ENCODE data around the gene ARRDC4.

ARRDC4 gene

GRCh38 chr15:98000249-98001203, 40.0 kb downstream of the ARRDC4 start:
- no peak for DNase-seq

GRCh38 chr15:98001663-98002194, 41.2 kb downstream of the ARRDC4 start:
- no peak for DNase-seq

- no peak for DNase-seq
Measured at GRCh38 chr15:98002419-98002818, 41.9 kb downstream of the ARRDC4 start.

GRCh38 chr15:98002866-98003265, 42.4 kb downstream of the ARRDC4 start:
- no peak for DNase-seq

- no peak for DNase-seq
Measured at GRCh38 chr15:98003518-98003917, 43.0 kb downstream of the ARRDC4 start.

- no peak for DNase-seq
Measured at GRCh38 chr15:98003996-98004395, 43.5 kb downstream of the ARRDC4 start.

- DNase-seq, result no peak
Measured at GRCh38 chr15:98005659-98006058, 45.2 kb downstream of the ARRDC4 start.

- DNase-seq, result no peak
Measured at GRCh38 chr15:98009169-98009568, 48.7 kb downstream of the ARRDC4 start.

- no peak for DNase-seq
Measured at GRCh38 chr15:98009971-98010370, 49.5 kb downstream of the ARRDC4 start.

GRCh38 chr15:98012354-98012753, 51.9 kb downstream of the ARRDC4 start:
- no peak for DNase-seq

GRCh38 chr15:98013631-98014030, 53.1 kb downstream of the ARRDC4 start:
- no peak for DNase-seq

- no peak for DNase-seq
Measured at GRCh38 chr15:98017150-98017964, 56.9 kb downstream of the ARRDC4 start.

- DNase-seq, result no peak
Measured at GRCh38 chr15:98018761-98019351, 58.4 kb downstream of the ARRDC4 start.

Measured in NCI-H524 (cell line).